GM19035 (cell line): ENCODE results near the gene DNAJC9.
"Not testable (repeated sequence)": the region's sequence is repeated elsewhere in the genome, so short reads cannot be mapped to it uniquely, and the experiment has no call there.

ENCODE experiments used
- ATAC-seq: cut with Tn5 transposase; IDR thresholded peaks from one replicate; pipeline ENCODE4 v1.9.1; 2021; ENCODE audit not compliant: unreplicated experiment

DNAJC9 gene, protein sequence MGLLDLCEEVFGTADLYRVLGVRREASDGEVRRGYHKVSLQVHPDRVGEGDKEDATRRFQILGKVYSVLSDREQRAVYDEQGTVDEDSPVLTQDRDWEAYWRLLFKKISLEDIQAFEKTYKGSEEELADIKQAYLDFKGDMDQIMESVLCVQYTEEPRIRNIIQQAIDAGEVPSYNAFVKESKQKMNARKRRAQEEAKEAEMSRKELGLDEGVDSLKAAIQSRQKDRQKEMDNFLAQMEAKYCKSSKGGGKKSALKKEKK

DNA sequence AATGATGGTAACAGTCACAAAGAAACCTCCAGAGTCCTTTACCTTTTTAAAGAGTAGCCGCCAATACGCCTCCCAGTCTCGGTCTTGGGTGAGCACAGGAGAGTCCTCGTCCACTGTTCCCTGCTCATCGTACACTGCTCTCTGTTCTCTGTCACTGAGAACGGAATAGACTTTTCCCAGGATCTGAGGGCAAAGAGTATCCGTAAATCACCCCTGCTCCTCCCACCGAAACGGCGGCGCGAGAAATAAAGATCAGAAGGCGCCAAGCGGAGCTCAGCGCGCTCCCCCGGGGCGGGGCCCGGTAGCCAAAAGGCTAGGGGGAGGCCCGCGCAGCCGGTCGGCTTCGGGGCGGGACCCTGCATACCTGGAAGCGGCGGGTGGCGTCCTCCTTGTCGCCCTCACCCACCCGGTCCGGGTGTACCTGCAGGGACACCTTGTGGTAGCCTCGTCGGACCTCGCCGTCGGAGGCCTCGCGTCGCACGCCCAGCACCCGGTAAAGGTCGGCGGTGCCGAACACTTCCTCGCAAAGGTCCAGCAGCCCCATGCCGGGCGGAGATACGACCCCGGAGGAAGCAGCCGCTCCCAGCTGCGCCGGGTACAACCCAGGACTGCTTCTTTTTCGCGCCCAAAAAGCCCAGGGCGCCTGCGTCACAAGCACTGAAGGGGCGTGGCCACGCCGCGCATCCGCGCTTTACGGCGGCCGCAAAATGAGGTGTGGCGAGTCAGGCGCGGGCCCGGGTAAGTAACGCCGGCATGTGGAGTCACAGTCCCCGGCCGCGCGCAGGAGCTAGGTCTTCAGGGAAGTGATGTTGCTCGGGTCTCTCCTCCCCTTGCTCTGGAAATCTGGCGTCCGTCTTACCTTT is at the start of gene DNAJC9:
Gene DNAJC9, minus strand, starts transcription at position 610 of the 863 bp plus-strand sequence. Its CDS starts 66 bp downstream, at position 544.
- peak; percentile 84 for ATAC-seq

GRCh38 chr10:73293461-73293860 is 46.4 kb upstream of the DNAJC9 start:
- ATAC-seq, result no peak

DNA sequence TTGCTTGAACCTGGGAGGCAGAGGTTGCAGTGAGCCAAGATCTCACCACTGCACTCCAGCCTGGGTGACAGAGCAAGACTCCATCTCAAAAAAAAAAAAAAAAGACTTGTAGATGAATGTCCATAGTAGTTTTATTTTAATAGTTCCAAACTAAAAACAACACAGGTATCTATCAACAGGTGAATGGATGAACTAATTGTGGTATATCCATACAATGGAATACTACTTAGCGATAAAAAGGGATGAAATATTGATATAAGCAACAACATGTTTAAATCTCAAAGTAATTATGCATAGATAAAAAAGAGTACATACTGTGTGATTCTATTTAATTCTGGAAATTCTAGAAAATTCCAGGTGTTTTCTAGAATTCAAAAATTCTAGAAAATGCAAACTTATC is 42.9 kb upstream of the DNAJC9 start:
- no peak for ATAC-seq

GRCh38 chr10:73287441-73287840 is 40.4 kb upstream of the DNAJC9 start:
- ATAC-seq, result no peak

GRCh38 chr10:73281097-73281496 is 34.0 kb upstream of the DNAJC9 start:
- ATAC-seq, result no peak

GRCh38 chr10:73264423-73264822 is 17.4 kb upstream of the DNAJC9 start:
- ATAC-seq, result no peak

DNA sequence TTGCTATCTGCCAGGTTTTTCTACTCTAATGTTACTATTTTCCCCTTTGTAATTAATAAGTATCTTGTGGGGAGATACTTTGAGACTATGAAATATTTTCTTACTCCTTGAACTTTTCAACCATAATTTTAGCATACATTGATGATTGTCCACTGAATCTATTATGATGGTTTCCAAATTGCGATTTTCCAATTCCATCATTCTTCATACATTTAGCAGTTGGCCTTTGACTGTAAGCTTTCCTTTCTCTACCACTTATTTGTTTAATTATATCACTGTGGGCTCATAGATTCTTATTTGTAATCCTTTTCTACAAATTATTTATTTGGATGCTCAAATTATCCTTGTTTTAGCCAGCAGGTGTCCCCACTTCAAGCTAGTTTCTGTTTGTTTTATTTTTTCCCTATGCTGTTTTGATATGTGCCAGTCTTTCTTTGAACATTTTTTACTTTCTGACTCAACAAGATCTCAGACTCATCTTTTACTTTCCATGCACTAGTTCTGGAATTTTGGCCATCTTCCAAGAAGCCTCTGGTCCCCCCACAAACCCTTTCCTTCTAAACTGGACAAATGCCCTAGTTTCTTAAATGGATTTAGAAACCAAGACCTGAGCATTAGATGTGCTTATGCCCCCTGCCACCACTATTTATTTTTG is 16.8 kb upstream of the DNAJC9 start:
- ATAC-seq, result no peak

DNA sequence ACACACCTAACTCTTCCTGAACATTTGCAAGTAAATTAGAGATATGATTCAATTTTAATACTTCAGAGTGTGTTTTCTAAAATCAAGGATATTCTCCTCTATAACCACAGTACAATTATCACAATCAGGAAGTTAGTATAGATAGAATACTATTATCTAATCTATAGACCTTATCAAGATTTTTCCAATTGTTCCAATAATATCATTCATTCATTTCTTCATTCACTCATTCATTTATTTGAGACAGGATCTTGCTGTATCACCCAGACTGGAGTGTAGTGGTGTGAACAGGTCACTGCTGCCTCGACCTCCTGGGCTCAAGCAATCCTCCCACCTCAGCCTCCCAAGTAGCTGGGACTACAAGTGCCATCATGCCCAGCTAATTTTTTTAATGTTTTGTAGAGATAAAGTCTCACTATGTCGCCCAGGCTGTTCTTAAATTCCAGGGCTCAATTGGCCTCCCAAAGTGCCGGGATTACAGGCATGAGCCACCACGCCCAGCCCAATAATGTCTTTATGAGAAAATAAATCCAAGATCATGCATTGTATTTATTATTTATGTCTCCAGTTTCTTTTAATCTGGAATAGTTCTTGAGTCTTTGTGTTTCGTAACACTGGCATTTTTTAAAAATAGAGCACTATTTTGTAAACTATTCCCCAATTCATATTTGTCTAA is 16.0 kb upstream of the DNAJC9 start:
- no peak for ATAC-seq

- no peak for ATAC-seq
These were observed 15.2 kb upstream of the DNAJC9 start for GRCh38 chr10:73262105-73262730.

DNA sequence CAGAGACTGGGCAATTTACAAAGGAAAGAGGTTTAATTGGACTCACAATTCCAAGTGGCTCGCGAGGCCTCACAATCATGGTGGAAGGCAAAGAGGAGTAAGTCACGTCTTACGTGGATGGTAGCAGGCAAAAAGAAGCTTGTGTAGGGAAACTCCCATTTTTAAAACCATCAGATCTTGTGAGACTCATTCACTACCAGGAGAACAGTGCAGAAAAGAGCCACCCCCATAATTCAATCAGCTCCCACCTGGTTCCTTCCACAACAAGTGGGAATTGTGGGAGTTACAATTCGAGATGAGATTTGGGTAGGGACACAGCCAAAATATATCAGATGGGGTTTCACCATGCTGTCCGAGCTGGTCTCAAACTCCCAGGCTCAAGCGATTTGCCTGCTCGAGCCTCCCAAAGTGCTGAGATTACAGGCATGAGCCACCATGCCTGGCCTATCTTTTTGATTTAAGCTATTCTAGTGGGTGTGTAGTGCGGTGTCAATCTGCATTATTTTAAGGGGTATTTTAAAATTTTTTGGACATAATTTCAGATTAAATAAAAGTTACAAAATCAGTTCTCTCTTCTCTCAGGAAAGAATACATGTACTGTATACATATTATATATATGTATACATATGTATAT is 14.4 kb upstream of the DNAJC9 start:
- ATAC-seq, result no peak

DNA sequence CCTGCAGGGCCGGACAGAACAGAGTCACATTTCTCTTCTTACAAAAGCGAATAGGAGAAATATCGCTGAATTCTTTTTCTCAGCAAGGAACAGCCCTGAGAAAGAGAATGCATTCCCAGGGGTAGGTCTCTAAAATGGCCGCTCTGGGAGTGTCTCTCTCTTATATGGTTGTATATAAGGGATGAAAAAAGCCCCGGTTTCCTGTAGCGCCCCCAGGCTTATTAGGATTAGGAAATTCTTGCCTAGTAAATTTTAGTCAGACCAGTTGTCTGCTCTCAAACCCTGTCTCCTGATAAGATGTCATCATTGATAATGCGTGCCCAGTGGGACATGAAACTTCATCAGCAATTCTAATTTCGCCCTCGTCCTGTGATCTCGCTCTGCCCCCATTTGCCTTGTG is 11.6 kb upstream of the DNAJC9 start:
- not testable (repeated sequence) for ATAC-seq

- ATAC-seq, result no peak
These were observed 6.1 kb upstream of the DNAJC9 start for GRCh38 chr10:73253225-73253555.

DNA sequence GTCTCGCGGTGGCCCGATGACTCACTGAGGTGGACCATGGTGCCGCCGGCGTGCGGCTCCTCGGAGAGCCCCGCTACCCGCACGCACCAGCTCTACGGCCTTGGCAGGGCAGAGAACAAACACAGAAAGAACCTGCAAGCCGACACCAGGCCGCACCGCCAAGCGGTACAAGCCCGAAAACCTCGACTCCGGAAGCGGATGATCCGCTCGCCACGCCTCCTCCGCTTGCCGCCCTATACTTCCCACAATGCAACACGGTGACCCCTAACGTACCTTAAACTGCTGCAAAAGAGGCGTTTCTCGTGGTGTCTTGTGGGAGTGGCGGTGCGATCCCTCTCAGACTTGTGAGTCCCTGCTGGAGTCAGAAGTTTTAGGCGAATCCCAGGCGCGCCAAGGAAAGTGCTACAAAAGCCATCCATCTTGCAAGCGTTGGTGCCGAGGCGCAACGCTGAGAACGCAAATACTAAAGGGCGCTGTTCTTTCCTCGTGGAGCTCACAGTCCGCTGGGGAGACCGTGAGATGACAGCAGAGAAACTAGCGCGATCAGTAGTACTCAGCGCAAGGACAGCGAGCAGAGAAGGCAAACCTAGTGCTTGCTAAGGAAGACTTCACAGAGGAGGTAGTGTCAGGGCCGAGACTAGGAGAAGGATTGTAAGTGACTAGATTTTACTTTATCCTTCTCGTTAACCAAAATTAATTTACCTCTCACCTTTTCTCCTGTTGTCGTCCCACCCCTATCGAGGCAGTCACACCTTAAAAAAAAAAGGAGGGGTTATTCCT is 5.6 kb upstream of the DNAJC9 start, which contains the start of gene MRPS16:
Gene MRPS16, minus strand, starts transcription at position 200 of the 780 bp plus-strand sequence. Its CDS starts 162 bp downstream, at position 38.
- peak; percentile 83 for ATAC-seq

DNA sequence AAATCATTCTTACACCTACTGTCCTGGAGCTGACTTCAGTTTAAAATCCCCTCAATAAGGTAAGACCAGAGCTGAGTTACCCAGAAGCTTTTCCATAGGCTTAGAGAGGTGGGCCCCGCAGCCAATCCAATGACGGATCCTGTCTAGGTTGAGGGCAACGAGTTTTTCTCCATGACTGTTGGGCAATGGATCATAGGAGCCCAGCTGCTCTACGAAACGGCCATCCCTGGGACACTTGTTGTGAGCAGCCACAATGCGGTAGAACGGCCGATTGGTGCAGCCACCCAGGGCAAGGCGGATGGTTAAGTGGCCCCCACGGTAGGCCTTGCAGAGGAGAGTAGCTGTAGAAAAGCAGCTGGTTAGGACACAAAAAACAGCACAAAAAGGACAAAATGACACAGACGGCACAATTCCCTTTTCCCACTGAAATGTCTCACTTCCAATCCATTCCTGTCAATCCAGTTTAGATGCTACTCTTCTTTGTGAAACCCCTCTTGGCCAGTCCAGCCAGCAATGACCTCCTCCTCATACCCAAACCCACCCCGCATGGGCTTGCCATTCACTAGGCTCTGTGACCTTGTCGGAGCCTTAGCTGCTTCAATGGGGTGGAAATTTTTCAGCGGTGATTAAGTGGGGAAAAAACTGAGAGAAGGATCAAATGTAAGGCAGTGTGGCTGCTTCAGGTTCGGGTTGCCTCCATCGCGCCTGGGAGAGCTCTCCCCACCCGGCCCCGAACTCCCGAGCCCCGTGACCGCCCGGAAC is 4.8 kb upstream of the DNAJC9 start:
- peak; percentile 36 for ATAC-seq

GRCh38 chr10:73248259-73248724 is 1.2 kb upstream of the DNAJC9 start:
- no peak for ATAC-seq

DNA sequence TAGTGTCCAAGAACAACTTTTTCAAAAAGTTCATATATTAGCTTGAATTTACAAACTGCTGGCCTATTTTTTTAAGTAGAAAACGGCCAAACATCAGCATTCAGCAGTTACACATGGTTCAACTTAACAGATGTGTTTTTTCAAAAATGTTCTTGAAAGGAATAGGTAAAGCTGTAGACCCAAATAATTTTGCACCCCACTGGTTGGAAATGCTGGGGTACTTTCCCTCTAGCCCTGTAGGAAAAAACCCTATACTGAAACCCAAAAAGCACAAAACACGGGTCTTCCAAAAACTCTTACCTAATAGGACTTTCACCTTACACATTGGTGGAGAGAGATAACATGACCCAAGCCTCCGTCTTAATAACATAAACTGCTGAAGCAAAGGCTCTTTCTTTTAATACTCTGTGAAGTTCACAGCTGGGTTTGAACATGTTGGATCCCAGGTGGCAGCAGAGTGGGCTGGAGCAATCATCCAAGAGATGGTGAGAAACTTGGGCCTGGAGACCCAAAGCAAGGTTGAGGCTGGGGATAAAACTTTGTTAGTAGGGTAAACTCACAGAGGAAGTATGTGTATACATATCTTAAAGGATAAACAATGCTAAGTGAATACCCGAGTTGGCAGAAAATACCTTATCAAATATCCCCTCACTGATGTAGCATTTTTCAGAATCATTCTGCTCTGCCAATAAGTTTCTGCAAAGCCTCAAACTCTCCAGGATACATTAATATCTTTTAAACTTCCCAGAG is 629 bp upstream of the DNAJC9 start:
- no peak for ATAC-seq

DNA sequence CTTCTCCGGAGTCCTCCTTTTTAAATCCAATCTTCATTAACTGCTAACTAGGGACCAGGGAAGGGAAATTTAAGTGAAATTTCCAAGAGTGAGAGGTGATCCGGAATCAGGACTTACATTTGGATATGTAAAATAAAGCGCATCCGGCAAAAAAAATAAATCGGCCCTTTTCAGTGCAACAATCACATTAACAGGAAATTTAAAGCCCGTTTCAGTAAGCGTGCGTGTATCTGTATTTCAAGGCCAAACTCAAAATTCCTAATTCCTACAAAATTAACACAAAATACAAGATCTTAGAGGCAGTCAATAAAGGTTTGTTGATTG is 771 bp downstream of the DNAJC9 start:
- ATAC-seq, result no peak

GRCh38 chr10:73244866-73245477 is 2.1 kb downstream of the DNAJC9 start:
- ATAC-seq, result no peak
